Hepatocyte (in vitro differentiated cells): ENCODE results near the gene PIK3R6.

ENCODE experiments used
- CTCF ChIP-seq: fragments of 200-600 bp; sonication (generic); IDR thresholded peaks from 2 replicates; pipeline ENCODE4 v1.5.1; 2016; ENCODE audit warnings: antibody characterized with exemption, mild to moderate bottlenecking; ENCODE audit not compliant: poor library complexity
- EZH2 ChIP-seq: fragments of 200-600 bp; sonication (generic); IDR thresholded peaks from 2 replicates; pipeline ENCODE4 v1.6.1; 2016; ENCODE audit warnings: antibody characterized with exemption, mild to moderate bottlenecking, borderline replicate concordance
- EZH2phosphoT487 ChIP-seq: fragments of 200-600 bp; sonication (generic); IDR thresholded peaks from one replicate; pipeline ENCODE4 v1.6.1; 2018; ENCODE audit warnings: antibody characterized with exemption, mild to moderate bottlenecking, low read depth, moderate library complexity; ENCODE audit not compliant: unreplicated experiment, severe bottlenecking

- TF ChIP-seq EZH2phosphoT487 (no peak), CTCF (no peak), EZH2 (no peak)
These were observed 24.8 kb upstream of the PIK3R6 start for GRCh38 chr17:8892338-8892690.
